ENCODE data around the gene TRPM1.
A peak's percentile ranks its signal among the peaks of the same experiment; 100 is the strongest.

The TRPM1 gene

DNA sequence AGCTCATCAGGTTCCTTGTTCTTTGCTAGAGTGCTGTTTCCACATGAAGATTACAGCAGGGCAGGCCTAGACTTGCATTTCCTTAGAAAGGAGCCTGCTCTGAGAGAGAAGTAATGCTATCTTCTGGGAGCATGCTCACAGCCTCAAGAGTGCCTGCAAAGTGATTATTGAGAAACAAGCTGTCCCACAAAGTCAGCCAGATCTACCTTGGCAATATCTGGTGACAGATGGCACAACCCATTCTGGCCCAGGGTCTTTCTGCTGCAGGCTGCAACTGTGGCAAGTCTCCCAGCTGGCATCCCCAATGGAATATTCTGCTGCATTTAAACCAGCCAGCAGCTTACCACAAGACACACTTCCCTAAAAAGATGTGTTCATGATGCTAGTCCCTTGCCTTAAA, 139.4 kb downstream of the TRPM1 start:
- H3K4me3 ChIP-seq (replicated peaks in 1 of 2; ENCODE audit: low read depth in 2 of 2, low read length in 2 of 2), result no peak overlapping the region
- DNase-seq (ENCODE audit: low read depth in 2 of 2), result no peak
- TF ChIP-seq, protein P1, sequence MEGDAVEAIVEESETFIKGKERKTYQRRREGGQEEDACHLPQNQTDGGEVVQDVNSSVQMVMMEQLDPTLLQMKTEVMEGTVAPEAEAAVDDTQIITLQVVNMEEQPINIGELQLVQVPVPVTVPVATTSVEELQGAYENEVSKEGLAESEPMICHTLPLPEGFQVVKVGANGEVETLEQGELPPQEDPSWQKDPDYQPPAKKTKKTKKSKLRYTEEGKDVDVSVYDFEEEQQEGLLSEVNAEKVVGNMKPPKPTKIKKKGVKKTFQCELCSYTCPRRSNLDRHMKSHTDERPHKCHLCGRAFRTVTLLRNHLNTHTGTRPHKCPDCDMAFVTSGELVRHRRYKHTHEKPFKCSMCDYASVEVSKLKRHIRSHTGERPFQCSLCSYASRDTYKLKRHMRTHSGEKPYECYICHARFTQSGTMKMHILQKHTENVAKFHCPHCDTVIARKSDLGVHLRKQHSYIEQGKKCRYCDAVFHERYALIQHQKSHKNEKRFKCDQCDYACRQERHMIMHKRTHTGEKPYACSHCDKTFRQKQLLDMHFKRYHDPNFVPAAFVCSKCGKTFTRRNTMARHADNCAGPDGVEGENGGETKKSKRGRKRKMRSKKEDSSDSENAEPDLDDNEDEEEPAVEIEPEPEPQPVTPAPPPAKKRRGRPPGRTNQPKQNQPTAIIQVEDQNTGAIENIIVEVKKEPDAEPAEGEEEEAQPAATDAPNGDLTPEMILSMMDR (IDR thresholded peaks at IDR 0.05; ENCODE audit: low read depth, low read length), result no peak

DNA sequence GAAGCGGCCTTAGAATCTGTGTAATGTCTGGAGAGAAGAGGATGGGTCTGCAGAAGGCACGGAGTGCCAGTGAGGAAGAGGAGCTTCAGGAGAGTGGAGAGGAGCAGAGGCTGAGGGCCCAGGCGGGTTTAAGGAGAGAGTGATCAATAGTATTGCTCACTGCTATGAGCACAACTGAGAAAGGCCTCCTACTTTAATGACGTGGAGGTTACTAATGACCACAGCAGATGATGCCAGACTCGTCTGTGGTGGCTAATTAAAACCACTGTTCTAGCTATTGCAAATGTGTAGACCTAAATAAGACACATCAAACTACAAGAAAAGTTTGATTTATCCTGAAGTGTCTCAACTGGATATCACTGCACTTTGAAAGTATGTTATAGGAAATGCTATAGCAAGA, 143.3 kb downstream of the TRPM1 start:
- no peak overlapping the region for H3K4me3 ChIP-seq (replicated peaks in 1 of 2; ENCODE audit: low read depth in 2 of 2, low read length in 2 of 2)
- DNase-seq (ENCODE audit: low read depth in 2 of 2), result no peak
- TF ChIP-seq, protein P1 (IDR thresholded peaks at IDR 0.05; ENCODE audit: low read depth, low read length), result no peak

DNA sequence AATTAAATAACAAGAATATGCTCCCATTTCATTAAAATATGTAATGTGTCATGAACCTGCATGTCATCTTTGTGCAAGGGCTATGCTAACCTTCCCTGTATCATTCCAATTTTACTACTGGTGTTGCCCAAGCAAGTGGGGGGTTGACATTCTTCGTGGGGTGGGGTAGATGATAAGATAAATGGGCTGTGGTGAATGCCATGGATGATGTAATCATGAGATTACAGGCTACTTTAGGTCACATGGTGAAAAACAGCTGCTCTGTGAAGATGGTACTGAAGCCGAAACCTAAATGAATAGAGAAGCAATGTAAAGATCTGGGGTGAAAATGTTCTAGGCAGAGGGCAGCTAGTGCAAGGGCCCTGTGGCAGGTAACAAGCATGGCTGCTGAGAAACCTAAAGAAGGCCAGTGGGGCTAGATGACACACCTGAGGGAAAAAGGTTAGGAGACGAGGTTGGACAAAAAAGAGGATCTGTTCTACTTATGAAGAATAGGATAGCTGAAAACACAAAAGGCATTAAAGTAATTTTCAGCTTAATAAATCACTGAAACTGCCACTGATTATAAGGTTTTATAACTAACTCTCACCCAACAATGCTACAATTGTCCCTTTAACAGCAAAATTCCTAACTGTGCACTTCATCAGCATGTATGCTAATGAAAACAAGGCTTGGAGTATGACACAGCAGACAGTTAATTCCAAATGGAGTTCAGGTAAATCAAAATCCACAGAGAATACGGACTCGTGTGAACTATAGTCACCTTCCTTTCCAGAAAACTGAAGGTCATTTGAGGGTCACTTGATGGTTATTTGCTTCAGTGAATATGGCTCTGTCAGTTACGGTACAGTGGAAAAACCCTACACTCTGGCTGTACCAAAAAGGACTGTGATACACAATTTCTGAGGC, 145.1 kb downstream of the TRPM1 start:
- no peak overlapping the region for H3K4me3 ChIP-seq (replicated peaks in 1 of 2; ENCODE audit: low read depth in 2 of 2, low read length in 2 of 2)
- TF ChIP-seq, protein P1 (IDR thresholded peaks at IDR 0.05; ENCODE audit: low read depth, low read length), result no peak
- peak in 1 of 2 donors; percentile 20 for DNase-seq (ENCODE audit: low read depth in 2 of 2)

DNA sequence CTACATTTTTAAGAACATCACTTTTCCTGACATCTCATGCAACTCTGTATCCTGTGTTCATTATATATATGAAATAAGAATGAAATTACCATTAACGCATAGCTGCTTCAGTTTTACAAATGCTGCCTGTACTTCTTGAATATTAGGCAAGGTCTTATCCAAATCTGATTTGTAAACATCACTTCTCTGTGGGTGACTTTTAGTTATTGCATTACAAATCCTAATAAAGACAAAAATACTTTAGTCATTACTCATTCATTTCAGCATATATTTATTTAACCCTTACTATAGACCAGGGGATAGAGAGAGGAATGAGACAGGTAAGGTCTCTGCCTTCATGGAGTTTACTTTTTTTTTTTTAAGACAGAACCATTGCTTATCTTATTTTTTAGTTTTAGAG, 146.9 kb downstream of the TRPM1 start:
- DNase-seq (ENCODE audit: low read depth in 2 of 2), result peak; percentile 13 to 34
- TF ChIP-seq, protein P1 (IDR thresholded peaks at IDR 0.05; ENCODE audit: low read depth, low read length), result no peak
- H3K4me3 ChIP-seq (replicated peaks in 1 of 2; ENCODE audit: low read depth in 2 of 2, low read length in 2 of 2), result no peak overlapping the region

DNA sequence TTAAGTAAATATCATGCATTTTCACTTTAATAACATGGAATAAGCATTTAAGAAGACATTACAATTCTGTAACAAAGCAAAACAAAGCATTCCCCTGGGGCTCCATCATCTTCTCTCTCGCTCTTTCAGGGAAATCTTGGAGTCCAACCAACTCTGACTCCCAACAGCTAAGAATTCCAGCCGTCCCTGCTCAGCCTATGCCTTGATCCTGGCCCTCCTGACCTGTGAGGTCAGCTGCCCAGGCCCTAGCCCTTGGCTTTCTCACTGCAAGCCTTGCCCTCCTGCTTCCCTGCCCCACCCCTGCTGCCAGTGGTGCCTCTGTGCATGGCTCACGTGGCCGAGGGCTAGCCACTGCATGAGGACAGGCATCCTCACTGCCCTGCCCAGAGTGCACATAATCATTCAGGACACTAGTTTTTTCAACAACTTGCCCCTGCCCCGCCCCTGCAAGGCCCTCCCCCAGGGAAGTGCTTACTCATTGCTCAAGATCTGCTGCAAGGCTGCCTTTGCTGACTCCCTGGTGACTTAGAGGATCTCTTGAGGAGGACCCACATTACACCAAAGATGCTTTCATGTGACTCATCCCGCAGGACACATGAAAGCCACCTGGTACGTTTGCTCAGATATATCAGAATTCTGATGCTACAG, 147.7 kb downstream of the TRPM1 start:
- TF ChIP-seq, protein P1 (IDR thresholded peaks at IDR 0.05; ENCODE audit: low read depth, low read length), result no peak
- no peak overlapping the region for H3K4me3 ChIP-seq (replicated peaks in 1 of 2; ENCODE audit: low read depth in 2 of 2, low read length in 2 of 2)
- peak; percentile 75 to 97 for DNase-seq (ENCODE audit: low read depth in 2 of 2)

DNA sequence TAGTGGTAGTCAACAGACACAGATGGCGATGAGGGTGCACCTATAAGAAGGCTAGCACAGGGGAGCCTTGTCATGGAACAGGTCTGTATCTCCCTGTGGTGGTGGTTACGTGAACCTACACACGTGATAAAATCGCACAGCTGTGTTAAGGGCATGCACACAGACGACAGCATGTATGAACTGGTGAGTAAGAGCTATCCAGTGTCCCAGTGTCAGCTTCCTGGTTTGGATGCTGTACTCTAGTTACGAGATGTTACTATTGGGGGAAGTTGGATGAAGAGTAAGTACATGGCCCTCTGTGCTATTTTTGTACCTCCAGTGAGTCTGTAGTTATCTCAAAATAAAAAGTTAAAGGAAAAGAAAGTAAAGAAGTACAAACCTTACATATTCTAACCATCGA, 148.3 kb downstream of the TRPM1 start:
- no peak overlapping the region for H3K4me3 ChIP-seq (replicated peaks in 1 of 2; ENCODE audit: low read depth in 2 of 2, low read length in 2 of 2)
- DNase-seq (ENCODE audit: low read depth in 2 of 2), result no peak
- TF ChIP-seq, protein P1 (IDR thresholded peaks at IDR 0.05; ENCODE audit: low read depth, low read length), result no peak
